ENCODE results near the gene SLC18B1. TPM values are rescaled to one million over a fixed set of nuclear protein-coding genes. Genes with fewer than 3 reads are reported as not detected.

Gene SLC18B1
- total and polyA plus RNA-seq, 10 donors = 6.0 to 19.1 (median 11.6) TPM

GRCh38 chr6:132832891-132833290, 34.5 kb upstream of the SLC18B1 start:
- Histone ChIP-seq H3K27me3 (replicated peaks in 1 of 7) (no peaks in the 10 kb centered on the region), H3K36me3 (no peaks in the 10 kb centered on the region), H3K4me3 (no peak overlapping the region), H3K27ac (no peak overlapping the region), H3K4me1 (no peaks in the 10 kb centered on the region), H3K9me3 (no peaks in the 10 kb centered on the region)
- no peak for DNase-seq
- no peak for TF ChIP-seq CTCF (IDR thresholded peaks at IDR 0.05 in 8 of 11, conservative IDR thresholded peaks at IDR 0.05 in 3 of 11)
- TF ChIP-seq POLR2A (IDR thresholded peaks at IDR 0.05) = no peak
- WGBS, 5 donors = 83 to 91% (median 87%) methylated on average over 6 of the region's 6 CpGs
- intact Hi-C loops (cut with DNase I; ENCODE audit: low total_unique reads) = no loop called here

GRCh38 chr6:132830334-132830751, 31.9 kb upstream of the SLC18B1 start:
- Histone ChIP-seq H3K4me3 (no peak overlapping the region), H3K4me1 (no peaks in the 10 kb centered on the region), H3K27ac (no peak overlapping the region), H3K9me3 (no peaks in the 10 kb centered on the region), H3K27me3 (replicated peaks in 1 of 7) (no peaks in the 10 kb centered on the region), H3K36me3 (no peaks in the 10 kb centered on the region)
- 42 to 52% (median 47%) methylated on average over 3 of the region's 3 CpGs for WGBS, 5 donors
- no peak for DNase-seq
- TF ChIP-seq POLR2AphosphoS5 (IDR thresholded peaks at IDR 0.05) (no peak), CTCF (IDR thresholded peaks at IDR 0.05 in 8 of 11, conservative IDR thresholded peaks at IDR 0.05 in 3 of 11) (peak in 3 of 11 experiments; percentile 17 to 28 (median 19))
- intact Hi-C loops (cut with DNase I; ENCODE audit: low total_unique reads) = no loop called here

- WGBS, 5 donors = 72 to 82% (median 74%) methylated on average over 5 of the region's 5 CpGs
- H3K27ac ChIP-seq = peak overlapping the region in 1 of 8 donors; percentile 54
Observed at GRCh38 chr6:132820629-132821381, 22.4 kb upstream of the SLC18B1 start.

More at GRCh38 chr6:132820629-132821381, 22.4 kb upstream of the SLC18B1 start:
- Histone ChIP-seq H3K9me3 (no peaks in the 10 kb centered on the region), H3K4me1 (peaks cover 13 to 50% (median 27%) of the 10 kb centered on the region in 6 donors), H3K36me3 (peaks cover 0 to 51% (median 41%) of the 10 kb centered on the region in 6 donors), H3K27me3 (replicated peaks in 1 of 7) (no peaks in the 10 kb centered on the region), H3K4me3 (no peak overlapping the region)
- DNase-seq = no peak
- intact Hi-C loops (cut with DNase I; ENCODE audit: low total_unique reads) = no loop called here
- TF ChIP-seq CTCF (IDR thresholded peaks at IDR 0.05 in 8 of 11, conservative IDR thresholded peaks at IDR 0.05 in 3 of 11) (no peak), POLR2AphosphoS5 (IDR thresholded peaks at IDR 0.05) (peak in 1 of 3 donors; percentile 52)

Measured in spleen (tissue), 11 donors.